ENCODE data around the gene PALS2. TPM values are rescaled to one million over a fixed set of nuclear protein-coding genes. Genes with fewer than 3 reads are reported as not detected.

Gene PALS2
- total and polyA plus RNA-seq, 2 donors (not counting 3 experiments of a cell fraction or from before 2014, with no cell fraction given): 4.3 to 23.6 TPM

DNA sequence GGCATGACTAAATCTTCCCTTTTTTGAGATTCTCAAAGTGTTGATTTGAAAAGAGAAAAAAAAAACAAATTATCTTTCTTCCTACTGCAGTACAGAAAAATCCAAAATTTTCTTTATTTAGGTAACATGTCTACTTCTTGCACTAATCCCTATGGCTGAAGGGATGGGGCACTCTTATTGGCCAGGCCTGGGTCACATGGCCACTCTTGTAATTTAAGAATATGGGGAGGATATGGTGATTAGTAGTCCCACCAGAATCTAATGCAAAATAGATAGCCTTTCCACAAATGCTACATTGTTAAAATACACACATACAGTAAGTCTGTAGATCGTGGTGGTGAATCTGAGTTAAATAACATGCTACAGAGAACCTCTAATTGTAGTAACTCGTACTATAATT is 7.0 kb upstream of the PALS2 start:
- Histone ChIP-seq H3K4me2 (ENCODE audit: insufficient read depth, low read length) (no peak overlapping the region), H3K4me3 (replicated peaks in 1 of 3; ENCODE audit: insufficient read depth in 1 of 3, low read depth in 1 of 3, low read length in 3 of 3) (no peak overlapping the region), H3K79me2 (ENCODE audit: control insufficient read depth, insufficient read depth, low read length) (no peaks in the 10 kb centered on the region), H3K9me3 (replicated peaks; ENCODE audit: control insufficient read depth, insufficient read depth, low read length) (no peaks in the 10 kb centered on the region), H3K9ac (replicated peaks; ENCODE audit: extremely low read depth, insufficient read depth, low read length) (no peak overlapping the region), H3K36me3 (ENCODE audit: control insufficient read depth in 2 of 2, extremely low read depth in 1 of 2, insufficient read depth in 2 of 2, low read length in 2 of 2) (no peaks in the 10 kb centered on the region), H3K4me1 (ENCODE audit: control insufficient read depth, extremely low read depth, insufficient read depth, low read length) (no peaks in the 10 kb centered on the region), H4K20me1 (replicated peaks; ENCODE audit: control insufficient read depth, extremely low read depth, insufficient read depth, low read length) (no peaks in the 10 kb centered on the region), H3K27me3 (ENCODE audit: control insufficient read depth in 2 of 2, insufficient read depth in 2 of 2, low read length in 2 of 2) (peaks cover 20 to 30% of the 10 kb centered on the region in 2 experiments), H3K27ac (ENCODE audit: insufficient read depth, low read depth, low read length) (no peak overlapping the region), H3K9me1 (replicated peaks; ENCODE audit: control insufficient read depth, extremely low read depth, insufficient read depth, low read length) (no peaks in the 10 kb centered on the region), H2AFZ (ENCODE audit: low read depth, low read length) (no peak overlapping the region)
- DNase-seq (ENCODE audit: low read depth, low spot score) (no peak), FAIRE-seq (no peak)
- BruUV-seq (replicated peaks): no TSS peak
- intact Hi-C loops (cut with micrococcal nuclease): no loop called here
- CTCF ChIA-PET: interaction anchor here (1.2 kb wide), 1 partner anchor 10 kb away, joined by 6 read pairs; no protein-coding TSS in a partner anchor
- POLR2A ChIA-PET: no interaction called here
- TF ChIP-seq GATA2 (IDR thresholded peaks at IDR 0.05; ENCODE audit: insufficient read depth, insufficient read length, low read depth, low read length) (no peak), FOS (IDR thresholded peaks at IDR 0.05; ENCODE audit: borderline replicate concordance, insufficient read depth, low read length) (no peak), POLR2A (IDR thresholded peaks at IDR 0.05; ENCODE audit: low read depth, low read length) (no peak), EZH2 (IDR thresholded peaks at IDR 0.05; ENCODE audit: borderline replicate concordance, low read depth, low read length, severe bottlenecking) (no peak), JUN (IDR thresholded peaks at IDR 0.05; ENCODE audit: borderline replicate concordance, insufficient read depth, insufficient read length, low read depth) (no peak), POLR2AphosphoS5 (IDR thresholded peaks at IDR 0.05; ENCODE audit: insufficient read depth, low read depth, low read length) (no peak), MYC (IDR thresholded peaks at IDR 0.05; ENCODE audit: low read depth, low read length) (no peak)
- TF ChIP-seq, protein P1, sequence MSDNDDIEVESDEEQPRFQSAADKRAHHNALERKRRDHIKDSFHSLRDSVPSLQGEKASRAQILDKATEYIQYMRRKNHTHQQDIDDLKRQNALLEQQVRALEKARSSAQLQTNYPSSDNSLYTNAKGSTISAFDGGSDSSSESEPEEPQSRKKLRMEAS (IDR thresholded peaks at IDR 0.05; ENCODE audit: insufficient read depth, insufficient read length): no peak
- TF ChIP-seq, protein P2, sequence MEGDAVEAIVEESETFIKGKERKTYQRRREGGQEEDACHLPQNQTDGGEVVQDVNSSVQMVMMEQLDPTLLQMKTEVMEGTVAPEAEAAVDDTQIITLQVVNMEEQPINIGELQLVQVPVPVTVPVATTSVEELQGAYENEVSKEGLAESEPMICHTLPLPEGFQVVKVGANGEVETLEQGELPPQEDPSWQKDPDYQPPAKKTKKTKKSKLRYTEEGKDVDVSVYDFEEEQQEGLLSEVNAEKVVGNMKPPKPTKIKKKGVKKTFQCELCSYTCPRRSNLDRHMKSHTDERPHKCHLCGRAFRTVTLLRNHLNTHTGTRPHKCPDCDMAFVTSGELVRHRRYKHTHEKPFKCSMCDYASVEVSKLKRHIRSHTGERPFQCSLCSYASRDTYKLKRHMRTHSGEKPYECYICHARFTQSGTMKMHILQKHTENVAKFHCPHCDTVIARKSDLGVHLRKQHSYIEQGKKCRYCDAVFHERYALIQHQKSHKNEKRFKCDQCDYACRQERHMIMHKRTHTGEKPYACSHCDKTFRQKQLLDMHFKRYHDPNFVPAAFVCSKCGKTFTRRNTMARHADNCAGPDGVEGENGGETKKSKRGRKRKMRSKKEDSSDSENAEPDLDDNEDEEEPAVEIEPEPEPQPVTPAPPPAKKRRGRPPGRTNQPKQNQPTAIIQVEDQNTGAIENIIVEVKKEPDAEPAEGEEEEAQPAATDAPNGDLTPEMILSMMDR (IDR thresholded peaks at IDR 0.05; ENCODE audit: extremely low read depth in 1 of 2, insufficient read depth in 1 of 2, low read depth in 1 of 2, low read length in 2 of 2): no peak
- dilution Hi-C loops (cut with MboI; ENCODE audit: extremely low pct_ligation_motif_present, low sequenced_read_pairs): no loop called here
